ENCODE data around the gene ANKRD44.

ANKRD44 gene

DNA sequence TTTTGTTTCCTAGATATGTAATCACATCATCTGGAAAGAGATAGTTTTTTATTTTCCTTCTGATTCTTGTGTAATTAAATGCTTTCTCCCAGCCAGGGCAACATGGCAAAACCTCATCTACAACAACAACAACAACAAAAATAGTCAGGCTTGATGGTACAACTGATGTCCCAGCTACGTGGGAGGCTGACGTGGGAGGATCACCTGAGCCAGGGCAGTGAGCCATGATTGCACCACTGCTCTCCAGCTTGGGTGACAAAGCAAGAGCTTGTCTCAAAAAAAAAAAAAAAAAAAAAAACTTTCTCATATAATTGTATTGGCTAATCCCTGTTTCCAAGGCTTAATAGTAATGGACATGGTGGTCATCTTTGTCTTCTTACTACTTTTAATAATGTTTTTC, 357.6 kb downstream of the ANKRD44 start:
- Histone ChIP-seq H3K79me2 (ENCODE audit: insufficient read depth, low read length) (no peaks in the 10 kb centered on the region), H3K36me3 (ENCODE audit: insufficient read depth, low read length) (no peaks in the 10 kb centered on the region), H3K27me3 (ENCODE audit: insufficient read depth, low read length, poor library complexity, severe bottlenecking) (no peaks in the 10 kb centered on the region), H3K9me2 (replicated peaks; ENCODE audit: low read depth, low read length) (no peaks in the 10 kb centered on the region), H2AFZ (ENCODE audit: low read length) (no peak overlapping the region), H4K20me1 (ENCODE audit: insufficient read depth, low read length, poor library complexity, severe bottlenecking) (no peaks in the 10 kb centered on the region), H3F3A (ENCODE audit: low read depth) (no peaks in the 10 kb centered on the region), H3K9ac (ENCODE audit: low read depth, low read length, poor library complexity, severe bottlenecking) (no peak overlapping the region), H3K4me3 (ENCODE audit: low read length, poor library complexity, severe bottlenecking) (no peak overlapping the region), H3K4me2 (ENCODE audit: low read depth, low read length, poor library complexity, severe bottlenecking) (no peak overlapping the region), H3K4me1 (ENCODE audit: insufficient read depth, low read length, poor library complexity, severe bottlenecking) (peaks cover 4% of the 10 kb centered on the region), H3K9me3 (ENCODE audit: insufficient read depth, low read depth, low read length) (no peaks in the 10 kb centered on the region)
- TF ChIP-seq EZH2phosphoT487 (IDR thresholded peaks at IDR 0.05; ENCODE audit: borderline replicate concordance) = no peak

GRCh38 chr2:196951973-196952372, 358.6 kb downstream of the ANKRD44 start:
- Histone ChIP-seq H3K4me1 (ENCODE audit: insufficient read depth, low read length, poor library complexity, severe bottlenecking) (peaks cover 4% of the 10 kb centered on the region), H3K9me3 (ENCODE audit: insufficient read depth, low read depth, low read length) (no peaks in the 10 kb centered on the region), H2AFZ (ENCODE audit: low read length) (no peak overlapping the region), H3K27me3 (ENCODE audit: insufficient read depth, low read length, poor library complexity, severe bottlenecking) (no peaks in the 10 kb centered on the region), H3K4me2 (ENCODE audit: low read depth, low read length, poor library complexity, severe bottlenecking) (no peak overlapping the region), H3K4me3 (ENCODE audit: low read length, poor library complexity, severe bottlenecking) (no peak overlapping the region), H3K9me2 (replicated peaks; ENCODE audit: low read depth, low read length) (no peaks in the 10 kb centered on the region), H3K9ac (ENCODE audit: low read depth, low read length, poor library complexity, severe bottlenecking) (no peak overlapping the region), H4K20me1 (ENCODE audit: insufficient read depth, low read length, poor library complexity, severe bottlenecking) (no peaks in the 10 kb centered on the region), H3F3A (ENCODE audit: low read depth) (0 out of 2 replicates have a peak, but pooled peaks cover 1% of the 10 kb centered on the region), H3K36me3 (ENCODE audit: insufficient read depth, low read length) (no peaks in the 10 kb centered on the region), H3K79me2 (ENCODE audit: insufficient read depth, low read length) (no peaks in the 10 kb centered on the region)
- TF ChIP-seq EZH2phosphoT487 (IDR thresholded peaks at IDR 0.05; ENCODE audit: borderline replicate concordance) (no peak), CTCF (conservative IDR thresholded peaks at IDR 0.05; ENCODE audit: low read length) (no peak)

DNA sequence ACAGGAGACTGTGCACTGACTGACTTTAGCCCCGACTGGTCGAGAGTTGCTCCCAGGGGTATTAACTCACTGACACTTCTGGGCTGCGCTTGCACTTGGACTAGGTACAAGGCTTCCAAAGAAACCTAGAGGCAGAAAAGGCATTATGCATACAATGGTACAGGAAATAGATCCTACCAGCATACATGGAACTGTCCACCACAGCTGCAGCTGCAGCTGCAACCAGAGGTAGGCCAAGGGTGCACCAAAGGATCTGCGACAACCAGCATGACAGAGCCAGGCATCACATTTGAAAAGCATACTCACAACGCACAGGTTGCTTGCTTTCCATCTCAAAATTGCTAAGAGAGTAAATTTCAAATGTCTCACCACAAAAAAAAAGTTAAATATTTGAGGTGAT, 361.5 kb downstream of the ANKRD44 start:
- Histone ChIP-seq H3K4me1 (ENCODE audit: insufficient read depth, low read length, poor library complexity, severe bottlenecking) (no peaks in the 10 kb centered on the region), H3K9me2 (replicated peaks; ENCODE audit: low read depth, low read length) (no peaks in the 10 kb centered on the region), H2AFZ (ENCODE audit: low read length) (no peak overlapping the region), H3K9ac (ENCODE audit: low read depth, low read length, poor library complexity, severe bottlenecking) (no peak overlapping the region), H3K27me3 (ENCODE audit: insufficient read depth, low read length, poor library complexity, severe bottlenecking) (no peaks in the 10 kb centered on the region), H3K36me3 (ENCODE audit: insufficient read depth, low read length) (no peaks in the 10 kb centered on the region), H3K79me2 (ENCODE audit: insufficient read depth, low read length) (no peaks in the 10 kb centered on the region), H4K20me1 (ENCODE audit: insufficient read depth, low read length, poor library complexity, severe bottlenecking) (no peaks in the 10 kb centered on the region), H3F3A (ENCODE audit: low read depth) (0 out of 2 replicates have a peak, but pooled peaks cover 3% of the 10 kb centered on the region), H3K9me3 (ENCODE audit: insufficient read depth, low read depth, low read length) (no peaks in the 10 kb centered on the region), H3K4me2 (ENCODE audit: low read depth, low read length, poor library complexity, severe bottlenecking) (no peak overlapping the region), H3K4me3 (ENCODE audit: low read length, poor library complexity, severe bottlenecking) (no peak overlapping the region)
- TF ChIP-seq EZH2phosphoT487 (IDR thresholded peaks at IDR 0.05; ENCODE audit: borderline replicate concordance) (no peak), CTCF (conservative IDR thresholded peaks at IDR 0.05; ENCODE audit: low read length) (no peak)

DNA sequence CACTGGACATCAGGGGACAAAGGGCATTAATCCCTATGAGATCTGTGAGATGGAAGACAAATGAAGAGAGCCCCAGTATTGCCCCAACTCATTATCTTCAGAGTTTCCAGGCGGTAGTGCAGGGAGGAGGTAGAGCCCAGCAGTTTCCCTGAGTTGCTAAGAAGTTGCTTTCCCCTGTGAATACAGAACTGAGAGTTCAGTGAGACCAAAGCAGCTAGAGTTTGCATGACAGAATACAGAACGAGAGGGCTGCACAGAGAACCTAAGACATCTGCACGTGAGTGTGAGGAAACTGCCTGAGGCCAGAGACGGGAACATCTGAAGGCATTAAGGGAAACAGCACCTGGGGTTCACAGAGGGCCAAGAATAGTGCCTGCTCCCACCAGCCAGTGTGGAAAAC, 366.0 kb downstream of the ANKRD44 start:
- no peak overlapping the region for H3K9ac ChIP-seq (ENCODE audit: low read depth, low read length, poor library complexity, severe bottlenecking)
- no peak overlapping the region for H3K4me2 ChIP-seq (ENCODE audit: low read depth, low read length, poor library complexity, severe bottlenecking)
- peak overlapping the region; percentile 56 for H2AFZ ChIP-seq (ENCODE audit: low read length)
- H3K4me1 ChIP-seq (ENCODE audit: insufficient read depth, low read length, poor library complexity, severe bottlenecking) = no peaks in the 10 kb centered on the region
- no peaks in the 10 kb centered on the region for H3K9me3 ChIP-seq (ENCODE audit: insufficient read depth, low read depth, low read length)
- H3K79me2 ChIP-seq (ENCODE audit: insufficient read depth, low read length) = no peaks in the 10 kb centered on the region
- no peaks in the 10 kb centered on the region for H4K20me1 ChIP-seq (ENCODE audit: insufficient read depth, low read length, poor library complexity, severe bottlenecking)
- H3K36me3 ChIP-seq (ENCODE audit: insufficient read depth, low read length) = no peaks in the 10 kb centered on the region
- H3F3A ChIP-seq (ENCODE audit: low read depth) = 0 out of 2 replicates have a peak, but pooled peaks cover 3% of the 10 kb centered on the region
- no peak overlapping the region for H3K4me3 ChIP-seq (ENCODE audit: low read length, poor library complexity, severe bottlenecking)
- TF ChIP-seq CTCF (conservative IDR thresholded peaks at IDR 0.05; ENCODE audit: low read length) = no peak
- TF ChIP-seq EZH2phosphoT487 (IDR thresholded peaks at IDR 0.05; ENCODE audit: borderline replicate concordance) = no peak
- no peaks in the 10 kb centered on the region for H3K27me3 ChIP-seq (ENCODE audit: insufficient read depth, low read length, poor library complexity, severe bottlenecking)
- H3K9me2 ChIP-seq (replicated peaks; ENCODE audit: low read depth, low read length) = no peaks in the 10 kb centered on the region
